IMR-90 (cell line): ENCODE data around the gene MAGEF1.

Experiments used
- BHLHE40 ChIP-seq: fragments of 150-350 bp; IDR thresholded peaks from 2 replicates; pipeline ENCODE4 v1.6.1; 2016; ENCODE audit warnings: mild to moderate bottlenecking, low read depth, low read length
- CEBPB ChIP-seq: IDR thresholded peaks from 2 replicates; pipeline ENCODE4 v1.6.1; 2012; ENCODE audit warnings: low read depth, low read length, improper control_type of control experiment
- CHD1 ChIP-seq: IDR thresholded peaks from 2 replicates; pipeline ENCODE4 v1.6.1; 2012; ENCODE audit warnings: low read depth, low read length, improper control_type of control experiment
- CTCF ChIP-seq: conservative IDR thresholded peaks from 2 replicates; pipeline ENCODE4 v1.5.1; 2012; ENCODE audit warnings: mild to moderate bottlenecking, low read depth, low read length, improper control_type of control experiment
- ELK1 ChIP-seq: fragments of 150-350 bp; IDR thresholded peaks from 2 replicates; pipeline ENCODE4 v1.6.1; 2016; ENCODE audit warnings: low read depth, mild to moderate bottlenecking, low read length, moderate library complexity, borderline replicate concordance
- MAFK ChIP-seq: IDR thresholded peaks from 2 replicates; pipeline ENCODE4 v1.6.1; 2012; ENCODE audit warnings: low read depth, low read length, improper control_type of control experiment
- MAZ ChIP-seq: IDR thresholded peaks from 2 replicates; pipeline ENCODE4 v1.6.1; 2012; ENCODE audit warnings: low read depth, mild to moderate bottlenecking, low read length, improper control_type of control experiment, moderate library complexity, borderline replicate concordance
- MXI1 ChIP-seq: IDR thresholded peaks from 2 replicates; pipeline ENCODE4 v1.6.1; 2012; ENCODE audit warnings: low read depth, mild to moderate bottlenecking, low read length, moderate library complexity, borderline replicate concordance
- POLR2A ChIP-seq: IDR thresholded peaks from 2 replicates; pipeline ENCODE4 v1.6.1; 2012; ENCODE audit warnings: mild to moderate bottlenecking, low read depth, low read length
- RAD21 ChIP-seq: IDR thresholded peaks from 2 replicates; pipeline ENCODE4 v1.6.1; 2012; ENCODE audit warnings: low read length, improper control_type of control experiment
- RCOR1 ChIP-seq: IDR thresholded peaks from 2 replicates; pipeline ENCODE4 v1.6.1; 2012; ENCODE audit warnings: mild to moderate bottlenecking, low read length, improper control_type of control experiment; ENCODE audit not compliant: insufficient replicate concordance
- USF2 ChIP-seq: fragments of 150-350 bp; IDR thresholded peaks from 2 replicates; pipeline ENCODE4 v1.6.1; 2017; ENCODE audit warnings: mild to moderate bottlenecking, antibody characterized with exemption, low read length, low read depth

- TF ChIP-seq POLR2A (no peak), CTCF (no peak), USF2 (no peak), MAFK (no peak), MAZ (no peak), BHLHE40 (no peak), CHD1 (no peak), RCOR1 (no peak), CEBPB (no peak), ELK1 (no peak), RAD21 (no peak), MXI1 (no peak)
Observed at GRCh38 chr3:184674626-184675025, 37.2 kb downstream of the MAGEF1 start.
